Vagina (tissue), 2 donors: ENCODE measurements around the gene SUPT4H1. TPM values are rescaled to one million over a fixed set of nuclear protein-coding genes. Genes with fewer than 3 reads are reported as not detected.

Source experiments
- DNase-seq, 2 donors: peaks; one replicate each; pipeline ENCODE4 v3.0.0-alpha.2; 2017; ENCODE audit errors: extremely low spot score in 2 of 2
- H3K27ac ChIP-seq: fragments of 200-600 bp; sonication (generic); one replicate; pipeline ENCODE4 v1.5.1; 2019
- H3K27me3 ChIP-seq: fragments of 200-600 bp; sonication (generic); one replicate; pipeline ENCODE4 v1.5.1; 2019
- H3K36me3 ChIP-seq, 2 donors: fragments of 200-600 bp; sonication (generic); one replicate each; pipeline ENCODE4 v1.5.1; 2017 to 2019
- H3K4me1 ChIP-seq: fragments of 200-600 bp; sonication (generic); one replicate; pipeline ENCODE4 v1.5.1; 2019
- H3K4me3 ChIP-seq, 2 donors: fragments of 200-600 bp; sonication (generic); 1 replicate in 1 of 2; 2 replicates in 1 of 2; pipeline ENCODE4 v1.5.1; 2016 to 2019
- H3K9me3 ChIP-seq: fragments of 200-600 bp; sonication (generic); one replicate; pipeline ENCODE4 v1.5.1; 2019
- POLR2A ChIP-seq, 2 donors: fragments of 450-650 bp; IDR thresholded peaks; one replicate each; pipeline ENCODE4 v1.6.1; 2017; ENCODE audit warnings: antibody characterized with exemption in 2 of 2, mild to moderate bottlenecking in 2 of 2, moderate library complexity in 2 of 2
- POLR2AphosphoS5 ChIP-seq, 2 donors: sonication (generic); formaldehyde crosslinking; IDR thresholded peaks; one replicate each; pipeline ENCODE4 v1.9.0; 2017; ENCODE audit warnings: antibody characterized with exemption in 2 of 2, mild to moderate bottlenecking in 2 of 2, low read depth in 1 of 2; ENCODE audit not compliant: insufficient read depth in 1 of 2
- intact Hi-C: fragments of 100-400 bp; cut with DNase I; formaldehyde crosslinking; loops from one replicate; pipeline ENCODE4 v1.15.1; 2023
- total RNA-seq: library from RNA; depleted of rRNA; stranded (reverse); fragments of >200 nt; gene quantifications from one replicate; pipeline ENCODE4 v1.2.3, GENCODE V29; 2016
- TF ChIP-seq, protein P1 (sequence below), 3 experiments: fragments of 450-650 bp in 2 of 3; fragments of 200-600 bp in 1 of 3; sonication (generic) in 1 of 3; IDR thresholded peaks; one replicate each; pipeline ENCODE4 v1.5.1; 2017 to 2019; ENCODE audit warnings: antibody characterized with exemption in 3 of 3, mild to moderate bottlenecking in 2 of 3, moderate library complexity in 2 of 3

The SUPT4H1 gene
- total RNA-seq, 1 donor from 2014 or later, result 31.4 TPM

DNA sequence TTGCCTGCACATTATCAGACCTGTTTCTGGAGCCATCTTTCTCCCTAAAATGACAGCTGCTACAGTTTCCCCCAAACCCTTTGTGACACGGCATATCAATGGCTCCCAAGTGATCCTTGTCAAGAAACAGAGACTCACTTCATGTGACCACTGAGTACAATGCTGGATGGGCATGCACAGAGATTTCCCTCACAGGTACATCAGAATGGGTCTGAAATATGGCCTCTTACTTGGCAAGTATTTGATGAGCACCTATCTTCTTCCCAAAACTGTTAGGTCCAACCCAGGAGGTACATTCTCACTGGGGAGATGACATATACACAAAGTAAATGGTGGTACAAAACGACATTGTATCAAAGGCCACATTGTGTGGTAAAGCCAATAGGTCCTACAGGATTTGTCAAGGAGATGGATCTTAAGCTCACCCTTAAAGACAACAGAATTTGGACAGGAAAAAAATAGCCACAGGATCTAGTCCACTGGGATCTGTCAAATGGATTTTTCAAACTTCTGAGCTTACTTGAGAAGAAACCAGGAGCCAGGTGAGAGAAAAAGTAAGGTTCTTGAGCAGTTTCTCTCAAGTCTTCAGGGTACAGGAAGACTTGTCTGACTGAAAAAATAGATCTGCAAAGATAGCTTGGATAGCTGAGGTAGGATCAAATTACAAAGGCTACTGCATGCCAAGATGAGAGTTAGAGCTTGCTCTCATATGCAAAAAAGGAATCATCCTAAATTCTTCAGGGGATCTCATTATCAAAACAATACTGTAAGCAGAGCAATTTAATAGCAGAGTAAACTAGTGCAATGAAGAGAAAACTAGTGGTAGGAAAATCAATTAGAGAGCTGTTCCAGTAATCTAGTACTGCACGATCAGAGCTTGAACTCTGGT is 36.5 kb upstream of the SUPT4H1 start:
- Histone ChIP-seq H3K4me3 (no peak overlapping the region), H3K36me3 (no peaks in the 10 kb centered on the region), H3K9me3 (no peaks in the 10 kb centered on the region), H3K27ac (no peak overlapping the region), H3K4me1 (no peaks in the 10 kb centered on the region), H3K27me3 (no peaks in the 10 kb centered on the region)
- TF ChIP-seq, protein P1, sequence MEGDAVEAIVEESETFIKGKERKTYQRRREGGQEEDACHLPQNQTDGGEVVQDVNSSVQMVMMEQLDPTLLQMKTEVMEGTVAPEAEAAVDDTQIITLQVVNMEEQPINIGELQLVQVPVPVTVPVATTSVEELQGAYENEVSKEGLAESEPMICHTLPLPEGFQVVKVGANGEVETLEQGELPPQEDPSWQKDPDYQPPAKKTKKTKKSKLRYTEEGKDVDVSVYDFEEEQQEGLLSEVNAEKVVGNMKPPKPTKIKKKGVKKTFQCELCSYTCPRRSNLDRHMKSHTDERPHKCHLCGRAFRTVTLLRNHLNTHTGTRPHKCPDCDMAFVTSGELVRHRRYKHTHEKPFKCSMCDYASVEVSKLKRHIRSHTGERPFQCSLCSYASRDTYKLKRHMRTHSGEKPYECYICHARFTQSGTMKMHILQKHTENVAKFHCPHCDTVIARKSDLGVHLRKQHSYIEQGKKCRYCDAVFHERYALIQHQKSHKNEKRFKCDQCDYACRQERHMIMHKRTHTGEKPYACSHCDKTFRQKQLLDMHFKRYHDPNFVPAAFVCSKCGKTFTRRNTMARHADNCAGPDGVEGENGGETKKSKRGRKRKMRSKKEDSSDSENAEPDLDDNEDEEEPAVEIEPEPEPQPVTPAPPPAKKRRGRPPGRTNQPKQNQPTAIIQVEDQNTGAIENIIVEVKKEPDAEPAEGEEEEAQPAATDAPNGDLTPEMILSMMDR (IDR thresholded peaks at IDR 0.05), result no peak
- TF ChIP-seq POLR2AphosphoS5 (IDR thresholded peaks at IDR 0.05; ENCODE audit: insufficient read depth in 1 of 2, low read depth in 1 of 2), result no peak
- TF ChIP-seq POLR2A (IDR thresholded peaks at IDR 0.05), result no peak
- intact Hi-C loops, result no loop called here
- DNase-seq, result no peak

DNA sequence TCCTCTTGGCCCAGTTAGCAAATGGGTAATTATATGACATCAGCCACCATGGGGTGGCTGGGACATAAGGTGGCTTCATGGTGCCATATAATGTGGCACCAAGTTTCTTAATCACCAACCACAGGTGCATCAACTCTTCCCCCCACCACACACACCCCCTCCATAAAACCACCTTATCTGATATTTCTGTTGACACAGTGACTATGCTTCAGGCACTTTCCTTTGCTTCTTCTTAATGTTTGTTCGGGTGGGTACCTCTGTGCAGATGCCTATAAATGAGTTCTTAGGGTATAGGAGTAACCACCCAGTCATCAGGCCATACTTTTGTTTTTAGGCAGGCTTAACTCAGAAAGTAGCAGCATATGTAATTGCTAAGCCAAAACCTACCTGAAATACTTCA is 35.8 kb upstream of the SUPT4H1 start:
- Histone ChIP-seq H3K4me1 (peaks cover 7% of the 10 kb centered on the region), H3K27ac (no peak overlapping the region), H3K4me3 (no peak overlapping the region), H3K9me3 (no peaks in the 10 kb centered on the region), H3K27me3 (no peaks in the 10 kb centered on the region), H3K36me3 (no peaks in the 10 kb centered on the region)
- no peak for DNase-seq
- TF ChIP-seq POLR2AphosphoS5 (IDR thresholded peaks at IDR 0.05; ENCODE audit: insufficient read depth in 1 of 2, low read depth in 1 of 2) (no peak), POLR2A (IDR thresholded peaks at IDR 0.05) (no peak)
- TF ChIP-seq, protein P1 (IDR thresholded peaks at IDR 0.05), result no peak
- intact Hi-C loops, result no loop called here

DNA sequence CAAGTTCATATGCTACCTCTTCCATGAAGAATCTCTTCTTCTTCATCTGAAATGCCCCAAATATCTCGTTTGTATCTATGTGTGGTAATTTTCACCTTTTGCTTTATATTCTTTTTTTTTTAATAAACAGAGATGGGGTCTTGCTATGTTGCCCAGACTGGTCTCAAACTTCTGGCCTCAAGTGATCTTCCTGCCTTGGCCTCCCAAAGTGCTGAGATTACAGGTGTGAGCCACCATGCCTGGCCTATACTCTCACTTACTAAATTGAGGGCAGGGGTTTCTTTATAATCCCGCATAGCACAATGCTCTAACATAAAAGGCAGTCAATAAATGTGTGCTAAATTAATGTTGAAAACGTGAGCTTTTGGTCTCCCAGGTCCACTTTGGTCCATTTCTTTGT is 34.7 kb upstream of the SUPT4H1 start:
- no peak for DNase-seq
- Histone ChIP-seq H3K9me3 (no peaks in the 10 kb centered on the region), H3K27me3 (no peaks in the 10 kb centered on the region), H3K27ac (no peak overlapping the region), H3K4me1 (peaks cover 17% of the 10 kb centered on the region), H3K4me3 (no peak overlapping the region), H3K36me3 (no peaks in the 10 kb centered on the region)
- TF ChIP-seq POLR2A (IDR thresholded peaks at IDR 0.05) (no peak), POLR2AphosphoS5 (IDR thresholded peaks at IDR 0.05; ENCODE audit: insufficient read depth in 1 of 2, low read depth in 1 of 2) (no peak)
- TF ChIP-seq, protein P1 (IDR thresholded peaks at IDR 0.05), result no peak
- intact Hi-C loops, result no loop called here

DNA sequence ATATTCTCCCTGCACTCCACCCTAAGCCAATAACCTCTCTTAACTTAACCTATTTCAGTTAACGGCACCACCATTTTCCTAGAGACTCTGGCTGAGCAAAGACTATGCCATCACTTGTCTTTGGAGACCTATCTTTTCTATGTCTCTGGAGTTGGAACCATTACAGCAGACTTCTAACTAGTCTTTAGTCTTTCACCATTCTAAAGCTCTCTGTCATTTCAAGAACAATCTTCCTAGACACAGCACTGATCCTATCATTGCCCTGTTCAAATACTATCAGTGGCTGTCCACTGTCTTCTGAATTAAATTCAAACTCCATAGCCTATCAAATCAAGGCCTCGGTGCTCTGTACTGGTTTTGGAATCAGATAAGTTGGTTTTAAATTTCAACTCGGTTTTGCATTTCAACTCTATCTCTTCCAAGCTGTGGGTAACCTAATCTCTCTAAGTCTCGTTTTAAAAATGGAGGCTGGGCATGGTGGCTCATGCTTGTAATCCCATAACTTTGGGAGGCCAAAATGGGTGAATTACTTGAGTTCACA is 33.4 kb upstream of the SUPT4H1 start:
- no peak for DNase-seq
- no peak overlapping the region for H3K27ac ChIP-seq
- no peaks in the 10 kb centered on the region for H3K36me3 ChIP-seq
- no peak for TF ChIP-seq POLR2A (IDR thresholded peaks at IDR 0.05)
- TF ChIP-seq, protein P1 (IDR thresholded peaks at IDR 0.05), result no peak
- no peak for TF ChIP-seq POLR2AphosphoS5 (IDR thresholded peaks at IDR 0.05; ENCODE audit: insufficient read depth in 1 of 2, low read depth in 1 of 2)
- intact Hi-C loops, result no loop called here
- no peaks in the 10 kb centered on the region for H3K27me3 ChIP-seq
- no peak overlapping the region for H3K4me3 ChIP-seq
- H3K9me3 ChIP-seq, result no peaks in the 10 kb centered on the region
- peaks cover 22% of the 10 kb centered on the region for H3K4me1 ChIP-seq

DNA sequence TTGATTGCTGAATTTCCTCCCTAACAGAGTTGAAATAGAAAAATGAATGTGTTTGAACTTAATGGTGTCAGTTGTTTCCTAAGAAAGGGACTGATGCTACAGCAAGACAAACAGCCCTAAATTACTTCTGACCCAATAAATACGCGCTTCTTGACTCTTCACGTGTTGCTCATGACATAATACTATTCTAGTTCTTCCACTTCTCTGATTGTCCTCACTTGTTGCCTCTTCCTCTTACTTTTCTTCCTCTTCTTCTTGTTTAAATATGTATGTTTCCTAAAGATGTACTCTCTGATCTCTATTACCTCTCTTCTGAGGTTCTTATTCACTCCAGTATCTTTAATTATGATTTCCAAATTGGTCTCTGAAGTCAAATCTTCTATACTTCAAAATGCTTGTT is 32.9 kb upstream of the SUPT4H1 start:
- H3K4me1 ChIP-seq, result peaks cover 22% of the 10 kb centered on the region
- TF ChIP-seq POLR2AphosphoS5 (IDR thresholded peaks at IDR 0.05; ENCODE audit: insufficient read depth in 1 of 2, low read depth in 1 of 2) (no peak), POLR2A (IDR thresholded peaks at IDR 0.05) (no peak)
- TF ChIP-seq, protein P1 (IDR thresholded peaks at IDR 0.05), result no peak
- H3K36me3 ChIP-seq, result no peaks in the 10 kb centered on the region
- no peak overlapping the region for H3K27ac ChIP-seq
- H3K4me3 ChIP-seq, result no peak overlapping the region
- no peaks in the 10 kb centered on the region for H3K27me3 ChIP-seq
- DNase-seq, result no peak
- intact Hi-C loops, result no loop called here
- no peaks in the 10 kb centered on the region for H3K9me3 ChIP-seq
